Measurements from ENCODE around the gene CABP7.

Gene CABP7

GRCh38 chr22:29737251-29738117 lies 17.7 kb downstream of the CABP7 start:
- Mint-ChIP-seq H3K27ac (no peak overlapping the region), H3K27me3 (no peaks in the 10 kb centered on the region), H3K4me1 (peaks cover 7% of the 10 kb centered on the region), H3K4me3 (no peak overlapping the region), H3K9me3 (no peaks in the 10 kb centered on the region), H3K36me3 (peaks cover 3% of the 10 kb centered on the region)
- no peak for DNase-seq
- CTCF ChIA-PET = no interaction called here

- peaks cover 8% of the 10 kb centered on the region for H3K4me1 Mint-ChIP-seq
- DNase-seq = no peak
- peaks cover 3% of the 10 kb centered on the region for H3K36me3 Mint-ChIP-seq
- CTCF ChIA-PET = no interaction called here
- H3K27me3 Mint-ChIP-seq = no peaks in the 10 kb centered on the region
- H3K27ac Mint-ChIP-seq = no peak overlapping the region
- no peak overlapping the region for H3K4me3 Mint-ChIP-seq
- H3K9me3 Mint-ChIP-seq = no peaks in the 10 kb centered on the region
Observed at GRCh38 chr22:29738118-29738815, 18.5 kb downstream of the CABP7 start.

- H3K4me1 Mint-ChIP-seq = peaks cover 8% of the 10 kb centered on the region
- no peak for DNase-seq
- no peaks in the 10 kb centered on the region for H3K27me3 Mint-ChIP-seq
- H3K4me3 Mint-ChIP-seq = no peak overlapping the region
- H3K27ac Mint-ChIP-seq = no peak overlapping the region
- peaks cover 3% of the 10 kb centered on the region for H3K36me3 Mint-ChIP-seq
- no peaks in the 10 kb centered on the region for H3K9me3 Mint-ChIP-seq
- CTCF ChIA-PET = no interaction called here
Observed at GRCh38 chr22:29739346-29739875, 19.6 kb downstream of the CABP7 start.

GRCh38 chr22:29740216-29740615 lies 20.4 kb downstream of the CABP7 start:
- Mint-ChIP-seq H3K4me3 (no peak overlapping the region), H3K9me3 (no peaks in the 10 kb centered on the region), H3K4me1 (peaks cover 8% of the 10 kb centered on the region), H3K36me3 (peaks cover 3% of the 10 kb centered on the region), H3K27me3 (no peaks in the 10 kb centered on the region), H3K27ac (no peak overlapping the region)
- DNase-seq = no peak
- CTCF ChIA-PET = no interaction called here

GRCh38 chr22:29741926-29742325 lies 22.1 kb downstream of the CABP7 start:
- H3K36me3 Mint-ChIP-seq = peaks cover 6% of the 10 kb centered on the region
- peaks cover 8% of the 10 kb centered on the region for H3K4me1 Mint-ChIP-seq
- no peaks in the 10 kb centered on the region for H3K27me3 Mint-ChIP-seq
- CTCF ChIA-PET = interaction anchor here (0.7 to 1.2 kb wide), 2 partner anchors 19 to 260 kb away, joined by 3 read pairs; no protein-coding TSS in a partner anchor
- H3K27ac Mint-ChIP-seq = no peak overlapping the region
- DNase-seq = no peak
- no peak overlapping the region for H3K4me3 Mint-ChIP-seq
- H3K9me3 Mint-ChIP-seq = no peaks in the 10 kb centered on the region

- H3K36me3 Mint-ChIP-seq = peaks cover 6% of the 10 kb centered on the region
- DNase-seq = no peak
- H3K4me1 Mint-ChIP-seq = peaks cover 8% of the 10 kb centered on the region
- no peak overlapping the region for H3K27ac Mint-ChIP-seq
- H3K9me3 Mint-ChIP-seq = no peaks in the 10 kb centered on the region
- CTCF ChIA-PET = interaction anchor here (0.7 to 1.2 kb wide), 2 partner anchors 19 to 260 kb away, joined by 3 read pairs; no protein-coding TSS in a partner anchor
- no peak overlapping the region for H3K4me3 Mint-ChIP-seq
- H3K27me3 Mint-ChIP-seq = no peaks in the 10 kb centered on the region
Observed at GRCh38 chr22:29742326-29742725, 22.5 kb downstream of the CABP7 start.

- DNase-seq = no peak
- Mint-ChIP-seq H3K27ac (no peak overlapping the region), H3K4me1 (peaks cover 10% of the 10 kb centered on the region), H3K27me3 (no peaks in the 10 kb centered on the region), H3K4me3 (no peak overlapping the region), H3K36me3 (peaks cover 6% of the 10 kb centered on the region), H3K9me3 (no peaks in the 10 kb centered on the region)
- CTCF ChIA-PET = no interaction called here
Observed at GRCh38 chr22:29744902-29745301, 25.1 kb downstream of the CABP7 start.

GRCh38 chr22:29747832-29748231 lies 28.0 kb downstream of the CABP7 start:
- no peak overlapping the region for H3K4me3 Mint-ChIP-seq
- H3K27me3 Mint-ChIP-seq = no peaks in the 10 kb centered on the region
- no peak for DNase-seq
- H3K36me3 Mint-ChIP-seq = peaks cover 9% of the 10 kb centered on the region
- CTCF ChIA-PET = no interaction called here
- no peak overlapping the region for H3K27ac Mint-ChIP-seq
- peaks cover 21% of the 10 kb centered on the region for H3K4me1 Mint-ChIP-seq
- no peaks in the 10 kb centered on the region for H3K9me3 Mint-ChIP-seq

GRCh38 chr22:29748248-29748893 lies 28.6 kb downstream of the CABP7 start:
- Mint-ChIP-seq H3K4me1 (peaks cover 21% of the 10 kb centered on the region), H3K27me3 (no peaks in the 10 kb centered on the region), H3K9me3 (no peaks in the 10 kb centered on the region), H3K27ac (peak overlapping the region; percentile 19), H3K36me3 (peaks cover 9% of the 10 kb centered on the region), H3K4me3 (no peak overlapping the region)
- DNase-seq = no peak
- CTCF ChIA-PET = no interaction called here

- Mint-ChIP-seq H3K4me1 (peaks cover 21% of the 10 kb centered on the region), H3K9me3 (no peaks in the 10 kb centered on the region), H3K4me3 (no peak overlapping the region), H3K36me3 (peaks cover 9% of the 10 kb centered on the region), H3K27ac (no peak overlapping the region), H3K27me3 (no peaks in the 10 kb centered on the region)
- no peak for DNase-seq
- CTCF ChIA-PET = no interaction called here
Observed at GRCh38 chr22:29750029-29750428, 30.2 kb downstream of the CABP7 start.

GRCh38 chr22:29750559-29751538 lies 31.0 kb downstream of the CABP7 start:
- H3K4me3 Mint-ChIP-seq = no peak overlapping the region
- peaks cover 7% of the 10 kb centered on the region for H3K36me3 Mint-ChIP-seq
- CTCF ChIA-PET = interaction anchor here (1.2 kb wide), 1 partner anchor 11 kb away, joined by 3 read pairs; no protein-coding TSS in a partner anchor
- no peaks in the 10 kb centered on the region for H3K27me3 Mint-ChIP-seq
- peaks cover 21% of the 10 kb centered on the region for H3K4me1 Mint-ChIP-seq
- no peaks in the 10 kb centered on the region for H3K9me3 Mint-ChIP-seq
- peak overlapping the region; percentile 88 for H3K27ac Mint-ChIP-seq
- DNase-seq = peak; percentile 32

- Mint-ChIP-seq H3K27me3 (no peaks in the 10 kb centered on the region), H3K36me3 (peaks cover 7% of the 10 kb centered on the region), H3K4me1 (peaks cover 21% of the 10 kb centered on the region), H3K9me3 (no peaks in the 10 kb centered on the region), H3K27ac (peak overlapping the region; percentile 88), H3K4me3 (no peak overlapping the region)
- DNase-seq = no peak
- CTCF ChIA-PET = interaction anchor here (1.2 kb wide), 1 partner anchor 10 kb away, joined by 3 read pairs; no protein-coding TSS in a partner anchor
Observed at GRCh38 chr22:29751669-29752068, 31.9 kb downstream of the CABP7 start.

All from activated naive CD4-positive, alpha-beta T cell treated with anti-CD3 and anti-CD28 coated beads, Interleukin-2, amount 10 ng/mL, durations not matched to agents 7 days and 5 days (primary cell).